NCI-H2171 treated with DMSO at 0.1 percent for 48 hours (cell line): ENCODE data around the gene BTG1.
"Not testable (repeated sequence)": the region's sequence is repeated elsewhere in the genome, so short reads cannot be mapped to it uniquely, and the experiment has no call there.

Experiments
- DNase-seq: peaks from one replicate; lab custom pipeline; 2025; lab: John Stamatoyannopoulos, UW

Gene BTG1

DNA sequence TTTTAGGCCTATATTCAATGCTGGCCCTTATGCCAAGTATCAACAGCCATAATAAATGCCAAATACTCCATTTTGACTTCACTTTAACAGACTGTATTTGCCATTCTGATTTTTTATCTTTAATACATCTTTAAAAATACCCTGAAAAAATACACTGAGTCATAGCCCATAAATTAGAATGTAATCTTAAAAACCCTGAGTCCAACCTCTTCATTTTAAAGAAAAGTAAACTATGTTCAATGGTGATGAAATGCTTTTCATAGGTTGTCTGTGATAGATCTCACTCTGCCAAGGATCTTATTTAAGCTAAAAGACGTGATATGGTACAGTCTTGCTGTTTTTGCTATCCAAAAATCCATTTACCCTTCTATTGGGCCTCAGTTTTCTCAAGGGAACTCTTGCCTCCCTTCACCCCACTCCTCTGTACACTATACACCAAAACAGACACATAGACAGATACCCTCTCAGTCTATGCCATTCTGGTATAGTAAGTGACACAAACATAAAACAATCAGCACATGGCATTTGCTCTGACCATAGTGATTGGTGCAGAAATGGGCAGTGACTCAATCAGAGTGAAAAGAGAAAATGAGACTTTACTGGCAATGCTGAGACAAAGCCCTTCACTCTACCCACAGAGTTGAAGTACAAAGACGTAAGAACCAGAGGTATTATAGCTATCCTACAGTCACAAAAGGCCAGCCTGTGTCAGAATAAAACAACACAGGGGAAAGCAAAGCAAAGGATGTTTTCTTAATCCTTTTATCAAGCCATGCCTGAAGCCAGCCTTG is 49.1 kb downstream of the BTG1 start:
- no peak for DNase-seq

DNA sequence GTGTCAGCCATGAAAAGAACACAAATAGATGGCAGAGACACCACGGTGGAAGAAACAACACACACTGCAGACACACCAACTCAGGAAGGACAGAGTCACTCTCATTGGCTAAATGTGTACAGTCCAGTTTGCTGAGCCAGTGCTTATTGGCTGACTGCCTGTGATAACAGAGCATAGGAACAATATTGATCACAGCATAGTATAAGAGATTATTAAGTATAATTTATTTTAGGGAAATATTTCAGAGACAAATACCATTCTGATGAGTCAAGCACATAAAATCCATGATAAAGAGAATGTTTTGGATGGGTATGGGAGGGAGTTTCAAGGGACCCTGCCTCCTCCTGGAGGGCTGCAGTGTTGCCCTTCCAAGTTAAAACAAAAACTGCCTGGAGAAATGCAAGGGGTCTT is 50.9 kb downstream of the BTG1 start:
- no peak for DNase-seq

DNA sequence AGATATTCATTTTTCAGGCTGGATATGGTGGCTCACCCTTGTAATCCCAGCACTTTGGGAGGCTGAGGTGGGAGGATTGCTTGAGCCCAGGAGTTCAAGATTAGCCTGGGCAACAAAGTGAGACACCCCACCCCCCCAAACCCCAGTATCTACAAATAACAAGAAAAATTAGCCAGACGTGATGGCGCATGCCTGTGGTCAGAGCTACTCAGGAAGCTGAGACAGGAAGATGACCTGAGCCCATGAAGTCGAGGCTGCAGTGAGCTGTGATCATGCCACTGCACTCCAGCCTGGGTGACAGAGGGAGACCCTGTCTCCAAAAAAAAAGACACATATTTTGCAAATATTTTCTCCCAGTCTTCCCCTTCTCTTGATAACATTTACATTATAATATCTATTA is 51.3 kb downstream of the BTG1 start:
- DNase-seq: not testable (repeated sequence)
